Right forelimb (tissue), 1 donor: ENCODE data around the gene HLA-DQA1.
"Not testable (repeated sequence)": the region's sequence is repeated elsewhere in the genome, so short reads cannot be mapped to it uniquely, and the experiment has no call there.

Experiments
- DNase-seq: peaks from one replicate; pipeline ENCODE4 v3.0.0-alpha.2; 2018

HLA-DQA1 gene

DNA sequence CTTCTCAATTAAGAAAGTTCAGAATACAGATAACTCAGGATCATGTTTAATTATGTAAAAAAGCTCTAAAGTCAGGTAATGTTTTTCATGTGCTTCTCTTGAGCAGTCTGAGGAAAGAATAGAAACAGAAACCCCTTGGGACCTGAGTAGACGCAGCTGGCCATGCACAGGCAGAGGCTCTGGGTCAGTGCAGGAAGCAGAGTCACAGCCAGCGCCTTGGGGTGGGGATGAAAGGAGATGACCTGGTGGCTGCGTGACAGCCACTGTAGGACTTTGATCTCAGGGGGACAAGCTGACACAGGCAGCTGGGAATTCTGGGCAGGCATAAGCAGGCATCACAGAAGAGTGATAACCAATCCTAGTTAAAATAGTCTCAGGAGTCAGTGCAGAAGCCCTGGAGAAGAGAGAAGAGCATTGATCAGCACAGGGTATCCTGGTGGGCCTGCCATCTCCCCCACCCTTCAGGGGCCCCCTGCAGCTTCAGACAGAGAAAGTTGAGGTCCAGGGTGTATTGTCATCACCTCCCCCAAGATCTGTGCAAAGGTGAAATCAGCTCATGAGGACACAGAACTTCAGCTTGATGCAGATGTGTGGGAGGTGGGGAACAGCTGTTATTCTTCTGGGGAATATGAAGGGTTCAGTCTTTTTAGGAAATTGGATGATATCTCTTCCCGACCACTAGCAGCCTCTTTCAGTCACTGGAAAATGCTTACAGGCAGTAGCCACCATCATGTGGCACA is 22.8 kb downstream of the HLA-DQA1 start:
- DNase-seq, result no peak

DNA sequence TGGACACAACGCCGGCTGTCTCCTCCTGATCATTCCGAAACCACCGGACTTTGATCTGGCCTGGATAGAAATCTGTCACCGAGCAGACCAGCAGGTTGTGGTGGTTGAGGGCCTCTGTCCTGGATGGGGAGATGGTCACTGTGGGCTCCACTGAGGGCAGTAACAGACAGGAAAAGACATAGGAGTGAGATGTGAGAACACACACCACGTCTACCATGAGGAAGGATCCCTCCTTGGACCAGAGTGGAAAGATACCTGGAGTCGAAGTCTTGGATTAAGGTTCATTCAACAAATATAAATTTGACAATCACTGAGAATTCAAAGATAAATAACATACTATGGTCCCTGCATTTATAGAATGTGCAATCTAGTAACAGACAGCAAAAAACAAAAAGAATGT is 24.9 kb downstream of the HLA-DQA1 start:
- DNase-seq, result no peak

DNA sequence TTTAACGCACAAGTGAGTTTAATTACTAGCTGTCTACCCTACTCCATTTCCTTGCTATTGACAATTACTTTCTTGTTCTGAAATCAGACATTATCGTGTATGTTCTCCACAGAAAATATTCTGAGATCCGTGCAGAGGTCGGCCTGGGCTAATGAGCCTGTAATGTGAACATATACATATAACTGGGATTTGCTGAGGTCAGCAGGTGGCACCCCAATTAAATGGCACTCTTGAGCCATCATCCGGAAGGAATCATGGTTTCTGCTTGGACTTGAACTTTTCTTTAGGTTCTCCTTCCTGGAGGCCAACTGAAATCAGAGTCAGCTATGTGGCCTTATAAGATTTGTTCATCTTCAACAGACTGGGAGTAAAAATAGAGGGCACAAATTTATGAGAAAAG is 25.6 kb downstream of the HLA-DQA1 start:
- no peak for DNase-seq

DNA sequence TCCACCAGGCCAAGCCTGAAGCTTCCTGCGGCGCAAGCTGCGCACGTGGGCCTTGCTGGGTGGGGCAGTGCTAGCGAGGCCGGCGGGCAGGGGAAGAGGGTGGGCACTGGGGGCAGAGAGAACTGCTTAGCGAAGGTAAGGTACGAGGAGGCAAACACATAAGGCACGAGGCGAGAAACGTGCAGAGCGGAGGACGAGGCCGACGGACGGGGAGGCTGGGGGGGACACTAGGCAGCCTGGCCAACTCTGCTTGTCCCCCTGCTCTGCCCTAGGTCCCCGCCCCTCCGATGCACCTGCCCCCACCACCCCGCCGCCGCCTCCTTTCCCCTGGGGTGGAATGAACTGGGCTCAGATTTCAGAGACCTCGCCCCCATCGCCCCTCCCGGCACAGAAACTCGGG is 27.1 kb downstream of the HLA-DQA1 start:
- DNase-seq, result no peak

DNA sequence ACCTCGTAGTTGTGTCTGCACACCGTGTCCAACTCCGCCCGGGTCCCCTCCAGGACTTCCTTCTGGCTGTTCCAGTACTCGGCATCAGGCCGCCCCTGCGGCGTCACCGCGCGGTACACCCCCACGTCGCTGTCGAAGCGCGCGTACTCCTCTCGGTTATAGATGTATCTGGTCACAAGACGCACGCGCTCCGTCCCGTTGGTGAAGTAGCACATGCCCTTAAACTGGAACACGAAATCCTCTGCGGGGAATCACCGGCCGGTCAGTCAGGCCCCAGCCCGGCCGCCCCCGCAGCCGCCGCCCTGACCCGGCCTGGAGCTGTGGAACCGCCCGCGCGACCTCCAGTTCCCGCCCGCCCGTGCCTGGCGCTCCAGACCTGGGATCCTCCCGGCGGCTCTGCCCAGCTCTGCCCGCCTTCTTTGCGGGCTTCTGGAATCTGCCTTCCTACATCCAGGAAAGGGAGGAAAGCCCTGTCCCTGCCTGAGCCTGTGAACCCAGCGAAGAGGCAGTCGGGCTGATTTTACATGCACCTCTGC is 27.7 kb downstream of the HLA-DQA1 start:
- DNase-seq, result no peak

DNA sequence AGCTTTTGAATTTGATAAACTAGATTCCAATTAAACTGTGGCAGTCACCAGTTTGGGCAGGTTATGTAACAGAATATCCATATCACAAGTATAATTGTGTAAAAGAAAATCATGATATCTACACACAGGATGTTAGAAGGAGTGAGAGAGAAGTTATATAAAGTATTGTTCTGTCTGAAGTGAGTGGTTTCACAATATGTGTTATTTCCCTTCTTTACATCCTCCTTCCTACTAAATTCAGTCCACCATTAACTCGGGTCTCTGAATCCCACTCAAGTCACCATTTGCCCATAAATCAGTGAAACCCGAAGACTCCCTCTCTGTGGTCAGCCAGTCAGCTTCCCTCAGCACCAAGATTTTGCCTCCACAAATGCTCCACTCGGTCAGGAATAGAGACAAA is 28.5 kb downstream of the HLA-DQA1 start:
- no peak for DNase-seq

DNA sequence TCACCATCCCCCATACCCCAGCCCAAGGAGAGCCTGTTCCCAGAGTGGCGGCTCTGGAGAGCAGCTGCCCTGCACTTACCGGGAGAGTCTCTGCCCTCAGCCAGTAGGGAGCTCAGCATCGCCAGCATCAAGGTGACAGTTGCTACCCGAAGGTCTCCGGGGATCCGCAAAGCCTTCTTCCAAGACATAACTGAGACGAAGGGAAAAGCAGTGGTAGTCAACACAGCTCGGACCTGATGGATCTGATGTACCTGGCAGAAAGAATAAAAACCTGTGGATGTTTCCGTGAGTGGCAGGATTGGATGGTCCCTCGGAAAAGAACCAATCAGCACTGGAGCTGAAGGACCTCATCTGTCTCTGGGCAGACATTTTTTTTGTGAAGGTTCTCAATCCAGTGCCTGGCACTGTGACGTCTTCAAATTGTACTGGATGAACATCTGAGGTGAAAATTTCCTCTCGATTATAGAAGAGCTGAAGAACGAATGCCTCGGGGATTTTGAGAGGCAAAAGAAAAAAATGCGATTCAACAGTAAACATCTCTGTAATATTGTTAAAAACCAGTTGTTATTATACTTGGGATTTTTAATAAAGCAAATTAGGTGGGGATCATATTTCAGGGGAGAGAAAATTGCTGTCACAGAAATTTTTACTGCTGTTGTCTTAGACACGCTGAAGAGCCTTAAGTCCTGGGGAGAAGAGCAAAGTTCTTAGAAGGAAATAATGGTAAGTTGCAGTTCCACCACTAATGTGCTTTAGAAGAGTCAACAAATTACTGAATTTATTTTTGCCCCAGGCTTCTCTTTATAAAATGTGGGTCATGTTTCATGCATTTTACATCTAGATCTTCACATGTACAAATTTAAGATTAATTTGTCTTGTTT is 29.5 kb downstream of the HLA-DQA1 start, which contains the start of gene HLA-DQB1:
HLA-DQB1 (minus strand) TSS at position 238 of the 881 bp plus-strand sequence; CDS start at position 188, 50 bp downstream.
- DNase-seq, result no peak

DNA sequence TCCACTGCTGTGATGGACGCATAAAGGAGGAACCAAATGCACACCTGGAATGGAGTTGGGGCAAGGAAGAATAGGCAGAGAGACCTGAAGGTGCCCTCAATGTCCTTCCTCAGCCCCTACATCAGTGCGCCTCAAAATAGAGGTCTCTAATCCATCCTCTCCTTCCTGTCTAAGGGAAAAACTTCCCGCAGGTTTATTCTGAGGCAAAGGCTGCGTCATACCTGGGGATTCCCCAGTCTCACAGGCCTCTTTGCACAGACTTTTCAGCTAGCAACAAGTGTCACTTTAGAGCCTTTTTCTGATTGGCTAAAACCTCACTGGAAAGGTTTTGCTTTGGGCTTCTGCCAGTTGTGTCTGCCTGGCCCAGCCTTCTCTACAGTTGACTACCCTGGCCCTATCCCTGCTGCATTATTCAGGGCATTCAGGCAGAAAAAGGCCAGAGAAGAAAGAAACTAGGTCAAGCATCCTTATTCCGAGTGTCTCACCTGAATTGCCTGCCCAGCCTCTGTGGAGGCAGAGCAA is 31.1 kb downstream of the HLA-DQA1 start:
- no peak for DNase-seq

DNA sequence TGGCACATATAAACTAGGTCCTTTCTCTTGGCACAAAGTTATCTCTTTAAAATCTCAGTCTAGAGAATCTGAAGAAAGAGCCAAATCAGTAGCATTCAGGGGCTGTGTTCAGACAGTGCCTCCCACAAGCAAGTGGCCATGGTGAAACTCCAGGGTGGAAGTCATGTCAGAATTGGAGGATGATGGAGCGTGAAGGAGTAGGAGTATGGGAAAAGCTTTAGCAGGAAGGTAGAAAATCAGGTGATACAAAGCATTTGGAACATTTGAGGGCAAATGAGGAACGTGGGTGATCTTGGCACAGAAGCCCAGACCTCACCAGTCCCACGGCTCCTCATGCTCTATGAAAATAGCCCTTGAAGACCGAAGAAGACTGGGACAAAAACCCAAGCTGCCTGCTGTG is 32.0 kb downstream of the HLA-DQA1 start:
- no peak for DNase-seq

DNA sequence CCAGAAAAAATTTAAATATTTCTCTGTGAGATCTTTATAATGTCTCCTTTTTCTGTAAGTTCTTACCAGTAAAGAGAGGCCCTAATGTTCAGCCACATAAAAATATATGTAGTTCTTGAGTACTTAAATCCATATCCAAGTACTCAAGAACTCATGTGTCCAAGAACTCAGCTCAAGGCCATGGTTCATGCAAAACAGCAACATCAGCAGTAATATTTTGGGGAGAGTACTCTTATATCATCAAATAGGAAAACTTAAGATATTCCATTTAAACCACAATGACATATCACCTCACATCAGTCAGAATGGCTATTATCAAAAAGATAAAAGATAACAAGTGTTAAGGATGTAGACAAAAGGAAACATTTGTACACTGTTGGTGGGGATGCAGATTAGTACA is 32.7 kb downstream of the HLA-DQA1 start:
- DNase-seq, result no peak

DNA sequence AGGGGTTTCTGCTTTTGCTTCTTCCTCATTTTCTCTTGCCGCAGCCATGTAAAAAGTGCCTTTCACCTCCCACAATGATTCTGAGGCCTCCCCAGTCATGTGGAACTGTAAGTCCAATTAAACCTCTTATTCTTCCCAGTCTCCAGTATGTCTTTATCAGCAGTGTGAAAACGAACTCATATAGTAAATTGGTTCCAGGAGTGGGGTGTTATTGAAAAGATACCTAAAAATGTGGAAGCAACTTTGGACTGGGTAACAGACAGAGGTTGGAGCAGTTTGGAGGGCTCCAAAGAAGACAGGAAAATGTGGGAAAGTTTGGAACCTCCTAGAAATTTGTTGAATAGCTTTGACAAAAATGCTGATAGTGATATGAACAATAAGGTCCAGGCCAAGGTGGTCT is 34.7 kb downstream of the HLA-DQA1 start:
- DNase-seq, result not testable (repeated sequence)

DNA sequence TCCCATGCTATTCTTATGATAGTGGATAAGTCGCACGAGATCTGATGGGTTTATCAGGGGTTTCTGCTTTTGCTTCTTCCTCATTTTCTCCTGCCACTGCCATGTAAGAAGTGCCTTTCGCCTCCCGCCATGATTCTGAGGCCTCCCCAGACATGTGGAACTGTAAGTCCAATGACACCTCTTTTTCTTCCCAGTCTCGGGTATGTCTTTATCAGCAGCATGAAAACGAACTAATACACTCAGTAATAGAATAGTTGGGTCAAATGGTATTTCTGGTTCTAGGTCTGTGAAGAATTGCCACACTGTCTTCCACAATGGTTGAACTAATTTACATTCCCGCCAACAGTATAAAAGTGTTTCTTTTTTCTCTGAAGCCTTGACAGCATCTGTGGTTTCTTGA is 36.9 kb downstream of the HLA-DQA1 start:
- DNase-seq, result not testable (repeated sequence)

DNA sequence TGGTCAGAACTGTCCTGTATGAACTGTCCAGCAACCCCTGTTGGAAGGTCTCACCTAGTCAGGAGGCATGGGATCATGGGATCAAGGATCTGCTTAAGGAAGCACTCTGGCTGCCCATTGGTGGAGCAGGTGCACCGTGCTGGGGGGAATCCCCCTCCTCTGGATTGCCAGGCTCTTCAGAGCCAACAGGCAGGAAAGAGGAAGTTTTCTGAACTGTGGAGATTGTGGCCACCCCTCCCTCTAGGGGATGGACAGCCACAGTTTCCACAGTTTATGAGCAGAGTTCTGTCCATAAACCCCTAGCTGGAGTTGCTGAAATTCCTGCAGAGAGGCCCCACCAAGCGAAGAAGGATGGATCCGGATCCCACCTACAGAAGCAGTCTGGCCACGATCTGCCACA is 42.3 kb downstream of the HLA-DQA1 start:
- DNase-seq, result no peak

DNA sequence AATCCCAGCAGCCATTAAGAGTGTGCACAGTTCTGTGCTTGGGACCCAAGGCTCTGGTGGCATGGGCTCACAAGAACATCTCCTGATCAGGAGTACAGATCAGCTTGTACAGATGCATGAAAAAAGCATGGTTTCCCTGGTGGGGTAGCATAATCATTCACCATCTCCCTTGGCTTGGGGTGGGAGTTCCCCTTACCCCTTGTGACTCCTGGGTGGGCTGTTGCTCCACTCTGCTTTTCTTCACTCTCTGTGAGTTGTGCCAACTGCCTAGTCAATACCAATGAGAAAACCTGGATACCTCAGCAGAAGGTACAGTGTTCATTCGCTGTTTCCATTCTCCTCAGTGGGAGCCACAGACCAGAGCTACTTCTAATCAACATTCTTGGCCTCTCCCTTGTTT is 42.8 kb downstream of the HLA-DQA1 start:
- no peak for DNase-seq

DNA sequence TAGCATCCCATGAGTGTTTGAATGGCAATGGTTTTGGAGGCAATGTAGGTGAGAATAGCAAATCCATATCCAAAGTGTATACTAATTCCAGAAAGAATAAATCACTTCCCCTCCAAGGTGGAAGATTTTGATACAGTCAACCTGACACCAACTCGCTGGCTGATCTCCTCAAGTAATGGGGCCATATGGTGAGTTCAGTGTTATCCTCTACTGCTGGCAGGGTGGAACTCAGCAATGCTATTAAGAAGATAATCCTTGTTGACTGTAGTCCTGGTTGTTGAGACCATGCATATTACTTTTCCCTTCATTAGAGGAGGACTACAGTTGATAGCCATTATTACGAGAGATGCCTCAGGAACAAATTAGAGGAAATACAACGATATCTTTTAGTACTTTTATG is 47.0 kb downstream of the HLA-DQA1 start:
- DNase-seq, result no peak

DNA sequence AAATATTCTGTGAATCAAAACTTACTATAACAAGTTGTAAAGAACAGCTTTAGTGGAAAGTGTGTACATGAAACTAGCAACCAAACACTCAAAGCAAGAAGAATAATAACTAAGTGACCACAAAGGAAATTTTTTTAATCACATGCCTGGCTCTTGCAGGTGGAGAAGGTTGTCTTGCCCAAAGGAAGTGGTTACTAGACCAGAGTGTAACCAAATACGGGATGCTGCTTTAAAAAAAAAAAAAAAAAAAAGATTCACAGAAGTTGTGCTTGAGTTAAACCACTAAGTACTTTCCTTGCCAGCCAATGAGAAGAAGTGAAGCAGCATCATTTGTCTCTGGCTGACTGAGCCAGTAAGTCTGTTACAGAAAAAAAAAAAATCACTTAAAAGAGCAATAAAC is 48.4 kb downstream of the HLA-DQA1 start:
- no peak for DNase-seq

DNA sequence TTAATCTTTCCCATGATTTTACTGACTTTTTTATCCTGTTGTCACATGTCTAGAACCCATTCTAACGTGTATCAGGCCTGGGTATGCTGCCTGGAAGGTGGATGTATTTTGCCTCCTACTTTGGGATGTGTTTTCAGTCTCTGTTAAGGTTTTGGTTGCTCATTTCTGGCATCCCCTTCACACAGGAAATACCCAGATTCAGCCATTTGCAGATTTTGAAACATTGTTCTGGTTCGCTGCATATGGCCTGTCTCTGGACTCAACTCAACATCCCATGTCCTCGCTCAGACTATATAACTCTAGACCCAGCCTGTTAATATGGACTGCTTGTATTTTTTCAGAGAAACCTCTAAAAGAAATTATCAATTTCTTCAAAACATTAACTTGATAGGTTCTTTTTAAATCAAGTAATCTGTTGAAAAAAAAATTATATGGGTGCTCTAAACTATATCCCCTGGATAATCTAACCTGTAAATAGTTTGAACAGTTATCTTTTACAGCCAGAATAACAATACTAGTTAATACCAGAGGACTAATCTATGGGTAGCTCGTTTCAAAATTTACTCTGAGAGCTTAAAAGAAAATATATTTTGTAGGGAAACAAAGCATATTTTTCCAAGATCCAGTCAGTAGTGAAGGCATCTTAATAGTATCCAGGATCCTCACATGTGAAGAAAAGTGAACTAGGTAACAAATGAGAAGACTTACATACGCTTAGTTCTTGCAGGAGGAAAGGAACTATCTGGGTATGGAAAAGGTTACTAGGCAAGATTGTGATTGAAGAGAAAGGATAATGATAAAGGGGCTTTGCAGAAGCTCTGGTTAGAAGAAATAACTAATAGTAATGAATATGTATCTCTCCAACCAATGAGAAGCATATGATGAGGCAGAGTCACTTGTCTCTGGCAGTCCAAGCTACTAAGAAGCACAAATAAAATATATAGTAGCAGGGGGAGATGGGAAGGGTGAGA is 52.6 kb downstream of the HLA-DQA1 start:
- DNase-seq, result no peak

DNA sequence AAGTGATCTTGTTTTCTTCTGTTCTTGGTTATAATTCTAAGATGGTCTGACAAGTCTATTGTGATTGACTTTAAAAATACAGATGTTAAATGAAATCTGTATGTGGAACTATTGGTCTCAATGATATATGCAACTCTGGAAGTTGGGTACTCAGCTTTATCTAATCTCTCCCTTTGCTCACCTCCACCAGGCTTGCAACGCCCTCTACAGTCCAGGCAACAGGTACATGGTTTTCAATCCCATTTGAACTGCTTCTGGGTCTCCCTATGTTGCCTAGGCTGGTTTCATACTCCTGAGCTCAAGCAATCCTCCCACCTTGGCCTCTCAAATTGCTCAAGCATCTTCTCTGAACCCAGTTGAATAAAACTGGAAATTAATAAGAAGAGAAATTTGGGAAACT is 54.8 kb downstream of the HLA-DQA1 start:
- DNase-seq, result no peak
